Ishikawa (cell line): ENCODE data around the gene MOB3A.

ENCODE experiments used
- CEBPB ChIP-seq: IDR thresholded peaks from 2 replicates; pipeline ENCODE4 v1.6.1; 2012
- CREB1 ChIP-seq: IDR thresholded peaks from 2 replicates; pipeline ENCODE4 v1.6.1; 2012; ENCODE audit warnings: low read depth
- EGR1 ChIP-seq: IDR thresholded peaks from 2 replicates; pipeline ENCODE4 v1.6.1; 2012
- FOXM1 ChIP-seq: IDR thresholded peaks from 2 replicates; pipeline ENCODE4 v1.6.1; 2012; ENCODE audit warnings: low read depth, borderline replicate concordance
- MAX ChIP-seq: IDR thresholded peaks from 2 replicates; pipeline ENCODE4 v1.6.1; 2012
- NFIC ChIP-seq: IDR thresholded peaks from 2 replicates; pipeline ENCODE4 v1.6.1; 2012
- RAD21 ChIP-seq: IDR thresholded peaks from 2 replicates; pipeline ENCODE4 v1.6.1; 2012; ENCODE audit warnings: low read depth
- TAF1 ChIP-seq: IDR thresholded peaks from 2 replicates; pipeline ENCODE4 v1.6.1; 2012; ENCODE audit warnings: low read depth, mild to moderate bottlenecking
- TCF12 ChIP-seq: IDR thresholded peaks from 2 replicates; pipeline ENCODE4 v1.6.1; 2012; ENCODE audit warnings: low read depth
- TEAD4 ChIP-seq: IDR thresholded peaks from 2 replicates; pipeline ENCODE4 v1.6.1; 2012
- YY1 ChIP-seq: IDR thresholded peaks from 2 replicates; pipeline ENCODE4 v1.6.1; 2012; ENCODE audit warnings: low read depth
- ZBTB7A ChIP-seq: IDR thresholded peaks from 2 replicates; pipeline ENCODE4 v1.6.1; 2012; ENCODE audit warnings: low read depth
- TF ChIP-seq, protein P1 (sequence below): IDR thresholded peaks from 2 replicates; pipeline ENCODE4 v1.6.1; 2012
- TF ChIP-seq, protein P2 (sequence below): IDR thresholded peaks from 2 replicates; pipeline ENCODE4 v1.6.1; 2012; ENCODE audit warnings: low read depth, mild to moderate bottlenecking

The MOB3A gene

GRCh38 chr19:2040647-2041432 is 55.3 kb downstream of the MOB3A start:
- TF ChIP-seq RAD21 (no peak), CEBPB (no peak), NFIC (no peak), YY1 (no peak), TCF12 (no peak), MAX (no peak), FOXM1 (no peak), ZBTB7A (no peak), EGR1 (no peak), TAF1 (no peak; the same call in 1 of the 2 replicates), TEAD4 (no peak), CREB1 (no peak)
- TF ChIP-seq, protein P1, sequence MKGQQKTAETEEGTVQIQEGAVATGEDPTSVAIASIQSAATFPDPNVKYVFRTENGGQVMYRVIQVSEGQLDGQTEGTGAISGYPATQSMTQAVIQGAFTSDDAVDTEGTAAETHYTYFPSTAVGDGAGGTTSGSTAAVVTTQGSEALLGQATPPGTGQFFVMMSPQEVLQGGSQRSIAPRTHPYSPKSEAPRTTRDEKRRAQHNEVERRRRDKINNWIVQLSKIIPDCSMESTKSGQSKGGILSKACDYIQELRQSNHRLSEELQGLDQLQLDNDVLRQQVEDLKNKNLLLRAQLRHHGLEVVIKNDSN, result no peak
- TF ChIP-seq, protein P2, sequence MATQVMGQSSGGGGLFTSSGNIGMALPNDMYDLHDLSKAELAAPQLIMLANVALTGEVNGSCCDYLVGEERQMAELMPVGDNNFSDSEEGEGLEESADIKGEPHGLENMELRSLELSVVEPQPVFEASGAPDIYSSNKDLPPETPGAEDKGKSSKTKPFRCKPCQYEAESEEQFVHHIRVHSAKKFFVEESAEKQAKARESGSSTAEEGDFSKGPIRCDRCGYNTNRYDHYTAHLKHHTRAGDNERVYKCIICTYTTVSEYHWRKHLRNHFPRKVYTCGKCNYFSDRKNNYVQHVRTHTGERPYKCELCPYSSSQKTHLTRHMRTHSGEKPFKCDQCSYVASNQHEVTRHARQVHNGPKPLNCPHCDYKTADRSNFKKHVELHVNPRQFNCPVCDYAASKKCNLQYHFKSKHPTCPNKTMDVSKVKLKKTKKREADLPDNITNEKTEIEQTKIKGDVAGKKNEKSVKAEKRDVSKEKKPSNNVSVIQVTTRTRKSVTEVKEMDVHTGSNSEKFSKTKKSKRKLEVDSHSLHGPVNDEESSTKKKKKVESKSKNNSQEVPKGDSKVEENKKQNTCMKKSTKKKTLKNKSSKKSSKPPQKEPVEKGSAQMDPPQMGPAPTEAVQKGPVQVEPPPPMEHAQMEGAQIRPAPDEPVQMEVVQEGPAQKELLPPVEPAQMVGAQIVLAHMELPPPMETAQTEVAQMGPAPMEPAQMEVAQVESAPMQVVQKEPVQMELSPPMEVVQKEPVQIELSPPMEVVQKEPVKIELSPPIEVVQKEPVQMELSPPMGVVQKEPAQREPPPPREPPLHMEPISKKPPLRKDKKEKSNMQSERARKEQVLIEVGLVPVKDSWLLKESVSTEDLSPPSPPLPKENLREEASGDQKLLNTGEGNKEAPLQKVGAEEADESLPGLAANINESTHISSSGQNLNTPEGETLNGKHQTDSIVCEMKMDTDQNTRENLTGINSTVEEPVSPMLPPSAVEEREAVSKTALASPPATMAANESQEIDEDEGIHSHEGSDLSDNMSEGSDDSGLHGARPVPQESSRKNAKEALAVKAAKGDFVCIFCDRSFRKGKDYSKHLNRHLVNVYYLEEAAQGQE, result no peak

- no peak for TF ChIP-seq FOXM1
- no peak for TF ChIP-seq NFIC
- TF ChIP-seq EGR1, result no peak
- TF ChIP-seq MAX, result no peak
- TF ChIP-seq, protein P2, result no peak
- no peak for TF ChIP-seq TCF12
- TF ChIP-seq TAF1, result no peak
- TF ChIP-seq, protein P1, result no peak
Measured at GRCh38 chr19:2039959-2040646, 56.0 kb downstream of the MOB3A start.

- no peak for TF ChIP-seq MAX
- TF ChIP-seq EGR1, result no peak
- TF ChIP-seq TCF12, result no peak
- TF ChIP-seq FOXM1, result no peak
- TF ChIP-seq CEBPB, result no peak
- no peak for TF ChIP-seq NFIC
- TF ChIP-seq TAF1, result no peak
- TF ChIP-seq TEAD4, result no peak
- no peak for TF ChIP-seq CREB1
- no peak for TF ChIP-seq RAD21
Measured at GRCh38 chr19:2039089-2039958, 56.8 kb downstream of the MOB3A start.

DNA sequence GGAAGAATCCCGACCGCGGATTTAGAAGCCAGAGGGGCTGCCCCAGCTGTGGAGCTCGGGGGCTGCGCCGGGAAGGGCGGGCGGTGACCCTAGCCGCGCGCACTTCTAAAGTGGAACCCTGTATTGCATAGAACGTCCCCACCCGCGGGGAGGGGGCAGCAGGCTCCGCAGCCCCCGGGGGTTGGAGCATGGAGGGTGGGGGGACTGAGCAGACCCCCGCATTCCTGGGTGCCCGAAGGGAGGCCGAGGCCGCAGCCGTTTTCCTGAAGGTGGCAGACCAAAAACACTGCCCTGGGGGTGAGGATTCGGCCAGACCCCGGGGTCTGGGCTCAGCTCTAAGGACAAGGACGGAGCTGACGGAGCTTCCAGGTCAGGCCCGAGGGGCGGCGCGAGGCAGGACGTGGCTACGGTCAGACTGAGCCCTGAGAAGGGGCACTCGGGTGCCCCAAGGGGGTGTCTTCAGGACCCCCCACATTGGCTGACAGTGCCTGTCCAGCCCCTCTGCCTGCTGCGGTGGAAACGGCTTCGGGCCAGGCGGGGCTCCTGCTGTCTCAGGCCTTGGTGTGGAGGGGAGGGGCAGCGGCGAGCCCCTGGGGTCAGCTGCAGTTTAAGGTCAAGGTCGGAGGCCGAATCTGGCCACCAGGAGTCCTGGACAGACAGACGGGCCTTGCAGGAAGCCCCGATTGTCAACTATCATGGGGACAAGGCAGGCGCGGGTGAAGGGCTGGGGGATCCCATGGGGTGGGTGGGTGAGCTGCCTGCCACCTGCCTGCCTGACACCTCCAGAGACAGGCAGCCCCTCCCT is 57.6 kb downstream of the MOB3A start:
- no peak for TF ChIP-seq TAF1
- TF ChIP-seq ZBTB7A, result 0 out of 2 replicates have a peak, but pooled peaks have one; percentile 41
- no peak for TF ChIP-seq TCF12
- TF ChIP-seq EGR1, result no peak
- no peak for TF ChIP-seq FOXM1
- no peak for TF ChIP-seq NFIC
- TF ChIP-seq, protein P2, result no peak
- no peak for TF ChIP-seq YY1
